IPS DF 6.9 (cell line): ENCODE results near the gene IGF1.

Experiments
- DNase-seq: peaks from one replicate; pipeline ENCODE4 v3.0.0-alpha.2; 2013; ENCODE audit warnings: low read depth, low spot score
- H3K27ac ChIP-seq: one replicate; pipeline ENCODE4 v1.5.1; 2013; ENCODE audit warnings: low read length, control low read depth
- H3K27me3 ChIP-seq: 2 replicates; pipeline ENCODE4 v1.6.1; 2013; ENCODE audit warnings: mild to moderate bottlenecking, low read length; ENCODE audit not compliant: control insufficient read depth, insufficient read depth
- H3K36me3 ChIP-seq: 2 replicates; pipeline ENCODE4 v1.6.1; 2013; ENCODE audit warnings: low read length; ENCODE audit not compliant: control insufficient read depth, insufficient read depth
- H3K4me1 ChIP-seq: 2 replicates; pipeline ENCODE4 v1.6.1; 2013; ENCODE audit warnings: low read length; ENCODE audit not compliant: control insufficient read depth, insufficient read depth
- H3K4me3 ChIP-seq: 2 replicates; pipeline ENCODE4 v1.5.1; 2013; ENCODE audit warnings: mild to moderate bottlenecking, low read length
- H3K9me3 ChIP-seq: 2 replicates; pipeline ENCODE4 v1.6.1; 2013; ENCODE audit warnings: low read length, inconsistent platforms; ENCODE audit not compliant: control insufficient read depth, insufficient read depth
- WGBS: extraction: QIAGEN DNeasy Blood & Tissue Kit; methylation state at CpG from one replicate; pipeline ENCODE4 v1.1.7; 2013; ENCODE audit warnings: mixed read lengths, missing lambda C conversion rate; ENCODE audit not compliant: insufficient read length, insufficient coverage; 5-methylcytosine and 5-hydroxymethylcytosine counted together

Gene IGF1

DNA sequence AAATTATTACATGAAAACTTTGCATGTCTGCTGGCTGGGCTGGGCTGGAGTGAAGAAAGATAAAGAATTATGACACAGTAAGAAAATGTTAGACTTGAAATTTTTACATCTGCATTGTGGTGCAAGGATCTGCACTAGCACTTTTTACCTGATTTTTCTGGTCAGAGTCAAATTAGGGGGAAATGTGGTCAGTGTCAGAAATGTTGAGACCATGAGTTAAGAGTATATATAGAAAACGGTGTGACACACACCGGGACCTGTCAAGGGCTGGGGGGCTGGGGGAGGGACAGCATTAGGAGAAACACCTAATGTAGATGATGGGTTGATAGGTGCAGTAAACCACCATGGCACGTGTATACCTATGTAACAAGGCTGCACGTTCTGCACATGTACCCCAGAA is 90.3 kb downstream of the IGF1 start:
- WGBS, result no CpG with 5 or more reads among the region's 4 CpGs
- no peaks in the 10 kb centered on the region for H3K4me1 ChIP-seq
- DNase-seq, result no peak

GRCh38 chr12:102388469-102388868 is 91.9 kb downstream of the IGF1 start:
- Histone ChIP-seq H3K9me3 (no peaks in the 10 kb centered on the region), H3K4me3 (no peak overlapping the region), H3K36me3 (no peaks in the 10 kb centered on the region), H3K27ac (no peak overlapping the region), H3K4me1 (no peaks in the 10 kb centered on the region), H3K27me3 (no peaks in the 10 kb centered on the region)
- no CpG with 5 or more reads among the region's 1 CpG for WGBS
- DNase-seq, result no peak

More for the DNA sequence above, 90.3 kb downstream of the IGF1 start:
- no peaks in the 10 kb centered on the region for H3K27me3 ChIP-seq
- H3K36me3 ChIP-seq, result no peaks in the 10 kb centered on the region
- no peaks in the 10 kb centered on the region for H3K9me3 ChIP-seq
- H3K27ac ChIP-seq, result no peak overlapping the region
- H3K4me3 ChIP-seq, result no peak overlapping the region

- no peaks in the 10 kb centered on the region for H3K27me3 ChIP-seq
- H3K27ac ChIP-seq, result no peak overlapping the region
- no CpG with 5 or more reads among the region's 1 CpG for WGBS
- no peaks in the 10 kb centered on the region for H3K9me3 ChIP-seq
- H3K4me3 ChIP-seq, result no peak overlapping the region
- H3K4me1 ChIP-seq, result no peaks in the 10 kb centered on the region
- no peaks in the 10 kb centered on the region for H3K36me3 ChIP-seq
- DNase-seq, result no peak
These were observed 95.0 kb downstream of the IGF1 start for GRCh38 chr12:102385343-102385742.

DNA sequence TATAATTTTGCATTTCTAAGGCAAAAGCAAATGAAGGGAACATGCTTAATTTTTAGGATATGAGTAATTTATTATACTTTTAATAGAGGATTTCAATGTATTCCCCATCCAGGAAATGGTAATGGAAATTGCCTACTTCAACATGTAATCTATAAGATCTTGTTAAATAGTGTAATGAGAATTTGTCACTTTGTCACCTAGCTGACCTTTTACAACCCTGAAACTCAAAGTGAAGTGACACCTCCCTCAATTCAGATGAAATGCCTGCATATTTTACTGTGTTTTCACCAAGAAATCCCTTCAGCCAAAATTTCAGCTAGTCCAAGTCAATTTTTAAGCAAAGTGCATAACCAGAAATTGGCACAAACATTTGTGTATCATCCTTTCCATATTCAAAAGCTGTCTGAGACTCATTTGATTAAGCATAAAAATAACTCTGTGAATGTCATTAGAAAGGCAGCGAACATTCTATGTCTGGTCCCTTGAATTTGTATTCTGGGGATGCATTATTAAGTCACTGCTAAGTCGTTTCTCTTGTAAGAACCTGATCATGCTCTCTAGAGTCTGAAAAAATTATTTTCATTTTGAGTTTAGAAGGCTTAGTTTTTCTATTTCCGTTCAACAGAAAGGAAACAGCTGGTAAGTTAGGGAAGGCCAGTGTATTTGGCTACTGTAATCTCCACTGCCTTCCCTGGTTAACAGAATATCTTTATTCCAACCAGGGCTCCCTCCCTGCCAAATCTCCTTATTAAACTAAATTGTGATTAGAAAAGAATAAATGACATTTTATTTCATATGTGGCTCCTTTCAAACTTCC is 100.8 kb downstream of the IGF1 start:
- no peaks in the 10 kb centered on the region for H3K4me1 ChIP-seq
- DNase-seq, result no peak
- no peak overlapping the region for H3K4me3 ChIP-seq
- H3K27ac ChIP-seq, result no peak overlapping the region
- no peaks in the 10 kb centered on the region for H3K9me3 ChIP-seq
- H3K27me3 ChIP-seq, result no peaks in the 10 kb centered on the region
- H3K36me3 ChIP-seq, result no peaks in the 10 kb centered on the region
- WGBS, result no CpG with 5 or more reads among the region's 3 CpGs

DNA sequence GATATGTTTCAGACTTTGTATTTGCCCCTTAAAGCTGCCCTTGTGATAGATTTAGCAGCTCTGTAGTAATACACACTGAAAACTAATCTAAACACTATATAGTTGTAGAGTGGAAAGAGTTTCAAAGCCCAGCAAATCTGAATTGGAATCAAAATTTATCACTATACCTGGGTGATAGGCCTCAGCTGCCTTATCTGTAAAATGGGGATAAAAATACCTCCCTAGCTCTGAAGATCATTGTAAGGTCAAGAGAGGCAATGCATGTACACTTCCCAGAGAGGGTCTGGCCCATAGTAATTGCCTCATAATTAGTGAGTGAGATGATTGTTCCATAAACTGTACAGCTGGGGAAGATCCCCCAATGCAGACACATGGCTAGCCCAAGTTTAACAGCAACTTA is 103.6 kb downstream of the IGF1 start:
- H3K27me3 ChIP-seq, result no peaks in the 10 kb centered on the region
- H3K9me3 ChIP-seq, result no peaks in the 10 kb centered on the region
- no peak overlapping the region for H3K27ac ChIP-seq
- H3K4me1 ChIP-seq, result no peaks in the 10 kb centered on the region
- no peak for DNase-seq
- no peak overlapping the region for H3K4me3 ChIP-seq
- H3K36me3 ChIP-seq, result no peaks in the 10 kb centered on the region

- Histone ChIP-seq H3K9me3 (no peaks in the 10 kb centered on the region), H3K36me3 (no peaks in the 10 kb centered on the region), H3K27me3 (no peaks in the 10 kb centered on the region), H3K27ac (no peak overlapping the region), H3K4me1 (no peaks in the 10 kb centered on the region), H3K4me3 (no peak overlapping the region)
- DNase-seq, result no peak
- no CpG with 5 or more reads among the region's 5 CpGs for WGBS
These were observed 104.1 kb downstream of the IGF1 start for GRCh38 chr12:102376181-102376747.

DNA sequence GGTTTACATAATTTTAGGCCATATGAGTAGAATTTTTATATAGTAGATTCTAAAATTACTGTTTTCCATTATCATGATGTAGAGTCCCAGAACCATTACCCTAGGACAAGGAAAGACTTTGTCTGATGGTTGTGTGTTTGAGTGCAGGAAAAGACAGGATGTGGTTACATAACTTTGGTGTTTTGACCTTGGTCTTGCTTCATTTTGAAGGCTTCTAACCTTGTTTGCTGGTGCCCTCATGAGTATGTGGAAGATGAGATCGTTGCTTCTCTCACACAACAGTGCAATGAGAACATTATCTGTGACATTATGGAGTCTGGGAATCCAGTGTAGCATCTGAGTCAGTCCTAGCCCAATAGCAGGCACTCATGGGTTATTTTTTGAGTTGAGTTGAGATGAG is 106.2 kb downstream of the IGF1 start:
- no peaks in the 10 kb centered on the region for H3K36me3 ChIP-seq
- DNase-seq, result no peak
- H3K27ac ChIP-seq, result no peak overlapping the region
- no CpG with 5 or more reads among the region's 1 CpG for WGBS
- H3K4me1 ChIP-seq, result no peaks in the 10 kb centered on the region
- H3K9me3 ChIP-seq, result no peaks in the 10 kb centered on the region
- no peak overlapping the region for H3K4me3 ChIP-seq
- H3K27me3 ChIP-seq, result no peaks in the 10 kb centered on the region

- Histone ChIP-seq H3K36me3 (no peaks in the 10 kb centered on the region), H3K4me3 (no peak overlapping the region), H3K27me3 (0 out of 2 replicates have a peak, but pooled peaks cover 1% of the 10 kb centered on the region), H3K4me1 (no peaks in the 10 kb centered on the region), H3K27ac (no peak overlapping the region), H3K9me3 (no peaks in the 10 kb centered on the region; the same call in 1 of the 2 replicates)
- no CpG with 5 or more reads among the region's 3 CpGs for WGBS
- DNase-seq, result no peak
These were observed 108.3 kb downstream of the IGF1 start for GRCh38 chr12:102372087-102372486.

DNA sequence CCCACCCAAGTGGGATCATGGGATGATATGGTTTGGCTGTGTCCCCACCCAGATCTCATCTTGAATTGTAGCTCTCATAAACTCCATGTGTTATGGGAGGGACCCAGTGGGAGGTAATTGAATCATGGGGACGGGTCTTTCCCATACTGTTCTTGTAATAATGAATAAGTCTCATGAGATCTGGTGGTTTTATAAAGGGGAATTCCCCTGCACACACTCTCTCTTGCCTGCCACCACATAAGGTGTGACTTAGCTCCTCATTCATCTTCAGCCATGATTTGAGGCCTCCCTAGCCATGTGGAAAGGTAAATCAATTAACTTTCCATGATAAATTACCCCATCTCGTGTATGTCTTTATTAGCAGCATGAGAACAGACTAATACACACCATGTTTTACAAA is 109.2 kb downstream of the IGF1 start:
- H3K9me3 ChIP-seq, result no peaks in the 10 kb centered on the region; the same call in 1 of the 2 replicates
- no peak overlapping the region for H3K27ac ChIP-seq
- no CpG with 5 or more reads among the region's 2 CpGs for WGBS

DNA sequence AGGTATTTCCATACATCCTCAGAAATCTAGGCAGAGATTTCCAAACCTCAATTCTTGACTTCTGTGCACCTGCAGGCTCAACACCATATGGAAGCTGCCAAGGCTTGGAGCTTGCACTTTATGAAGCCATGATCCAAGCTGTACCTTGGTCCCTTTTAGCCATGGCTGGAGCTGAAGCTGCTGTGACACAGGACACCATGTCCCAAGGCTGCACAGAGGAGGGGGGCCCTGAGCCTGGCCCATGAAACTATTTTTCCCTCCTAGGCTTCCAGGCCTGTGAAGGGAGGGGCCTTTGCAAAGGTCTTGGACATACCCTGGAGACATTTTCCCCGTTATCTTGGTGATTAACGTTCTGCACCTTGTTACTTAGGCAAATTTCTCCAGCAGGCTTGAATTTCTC is 110.5 kb downstream of the IGF1 start:
- Histone ChIP-seq H3K36me3 (no peaks in the 10 kb centered on the region), H3K4me1 (no peaks in the 10 kb centered on the region), H3K27ac (no peak overlapping the region), H3K4me3 (no peak overlapping the region), H3K27me3 (0 out of 2 replicates have a peak, but pooled peaks cover 1% of the 10 kb centered on the region), H3K9me3 (no peaks in the 10 kb centered on the region; the same call in 1 of the 2 replicates)
- no CpG with 5 or more reads among the region's 2 CpGs for WGBS
- DNase-seq, result no peak

More for the DNA sequence above, 109.2 kb downstream of the IGF1 start:
- no peak for DNase-seq
- H3K36me3 ChIP-seq, result no peaks in the 10 kb centered on the region
- H3K4me3 ChIP-seq, result no peak overlapping the region
- no peaks in the 10 kb centered on the region for H3K4me1 ChIP-seq
- 0 out of 2 replicates have a peak, but pooled peaks cover 1% of the 10 kb centered on the region for H3K27me3 ChIP-seq

- Histone ChIP-seq H3K4me3 (no peak overlapping the region), H3K4me1 (no peaks in the 10 kb centered on the region), H3K27me3 (0 out of 2 replicates have a peak, but pooled peaks cover 1% of the 10 kb centered on the region), H3K27ac (no peak overlapping the region), H3K36me3 (no peaks in the 10 kb centered on the region), H3K9me3 (no peaks in the 10 kb centered on the region; the same call in 1 of the 2 replicates)
- no peak for DNase-seq
These were observed 115.0 kb downstream of the IGF1 start for GRCh38 chr12:102365365-102365764.
